ENCODE data around the gene P3H4.
"Not testable (repeated sequence)": the region's sequence is repeated elsewhere in the genome, so short reads cannot be mapped to it uniquely, and the experiment has no call there.

P3H4 gene

DNA sequence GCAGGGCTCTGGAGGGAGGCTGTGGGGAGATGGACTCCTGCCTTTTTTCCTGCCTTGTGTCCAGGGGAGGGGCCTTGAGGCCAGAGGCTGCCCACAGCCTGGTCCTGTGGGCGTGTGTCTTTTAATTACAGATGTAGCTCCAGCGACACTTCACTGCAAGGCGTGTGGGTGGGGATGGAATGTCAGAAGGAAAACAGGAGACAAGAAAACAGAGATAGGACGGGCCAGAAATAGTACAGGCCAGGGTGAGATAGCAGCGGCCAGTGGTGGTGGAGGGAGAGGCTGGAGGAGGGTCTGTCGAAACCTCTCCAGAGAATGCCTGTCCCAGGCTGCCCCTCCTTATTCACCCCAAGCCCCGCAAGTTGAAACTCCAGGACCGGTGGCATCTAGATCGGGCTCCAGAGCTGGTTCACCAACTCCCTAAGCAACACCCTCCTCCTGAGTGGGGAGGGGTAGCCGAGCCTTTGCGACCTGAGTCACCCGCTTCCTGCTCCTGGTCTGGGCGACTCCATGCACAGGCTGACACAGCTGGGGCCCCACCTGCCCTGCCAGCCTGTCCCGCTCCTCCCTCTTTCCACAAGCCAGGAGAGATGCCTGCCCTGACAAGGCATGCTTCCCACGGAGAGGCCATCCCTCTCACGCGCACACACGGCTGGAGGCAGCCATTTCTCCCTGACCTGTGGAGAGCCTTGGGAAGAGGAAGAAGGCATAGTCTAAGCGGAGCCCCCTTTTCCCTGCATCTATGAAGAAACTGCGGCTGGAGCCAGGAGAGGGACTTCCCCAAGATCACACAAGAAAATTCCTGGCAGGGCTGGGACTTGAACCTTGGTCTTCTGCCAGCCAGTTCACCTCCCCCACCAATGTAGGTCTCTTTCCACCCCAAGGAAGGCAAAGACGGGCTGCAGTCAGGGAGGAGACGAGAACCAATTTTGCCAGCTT, 18.6 kb downstream of the P3H4 start:
- DNase-seq: no peak

GRCh38 chr17:41787021-41787418, 24.7 kb downstream of the P3H4 start:
- DNase-seq: no peak

DNA sequence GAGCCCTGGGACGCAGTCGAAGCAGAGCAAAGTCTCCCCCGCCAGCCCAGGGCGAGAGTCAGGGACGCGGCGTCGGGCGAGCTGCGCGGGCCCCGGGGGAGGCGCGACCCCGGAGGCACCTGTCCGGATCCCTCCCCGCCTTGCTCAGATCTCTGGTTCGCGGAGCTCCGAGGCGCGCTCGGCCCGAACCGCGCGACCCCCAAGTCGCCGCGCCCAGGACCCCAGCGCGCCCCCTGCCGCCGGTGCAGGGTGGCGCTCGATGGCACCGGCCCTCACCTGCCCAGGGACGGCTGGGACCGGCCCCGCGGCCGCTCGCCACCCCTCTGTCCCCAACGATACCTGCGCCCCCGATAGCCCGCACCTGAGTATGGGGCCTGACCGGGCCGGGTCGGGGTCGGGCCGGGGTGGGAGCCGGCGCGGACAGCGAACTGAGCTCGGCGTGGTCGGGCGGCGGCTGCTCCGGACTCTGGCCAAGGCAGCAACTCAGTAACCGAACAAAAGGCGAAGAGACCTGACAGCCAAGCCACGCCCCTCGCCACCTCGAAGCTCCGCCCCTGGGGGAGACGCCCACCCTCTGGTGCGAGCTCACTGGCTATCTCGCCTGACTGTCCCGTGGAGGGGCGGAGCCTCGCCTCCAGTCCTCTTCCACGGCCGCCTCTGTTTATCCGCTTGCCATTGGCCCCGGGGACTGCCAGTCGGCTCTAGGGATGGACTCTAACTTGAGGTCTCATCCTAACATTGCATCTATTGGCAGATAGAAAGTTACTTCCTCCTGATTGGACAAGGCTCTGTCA, 25.3 kb downstream of the P3H4 start, which contains the start of gene JUP:
TSS of gene JUP (minus strand) at position 485 of the 794 bp plus-strand sequence. CDS start 14,857 bp downstream, outside the sequence.
- peak; percentile 99 for DNase-seq

DNA sequence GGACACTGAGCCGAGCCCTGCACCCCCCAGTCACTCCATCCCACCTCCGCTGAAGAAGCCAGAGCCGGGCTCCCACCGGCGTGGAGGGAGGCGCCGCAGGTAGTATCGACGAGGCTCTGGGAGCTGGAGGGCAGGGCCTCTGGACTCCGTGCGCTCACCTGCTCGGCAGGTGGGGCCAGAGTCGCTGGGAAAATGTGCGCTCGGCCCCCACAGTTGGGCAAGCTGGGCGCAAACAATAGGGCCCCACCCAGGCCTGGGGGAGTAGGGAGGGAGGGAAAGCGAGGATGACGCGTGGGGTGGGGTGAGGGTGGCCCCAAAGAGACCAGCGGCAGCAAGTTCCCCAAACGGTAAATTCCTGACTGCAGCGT, 25.9 kb downstream of the P3H4 start:
- DNase-seq: peak; percentile 37

- no peak for DNase-seq
Observed at GRCh38 chr17:41785091-41785858, 26.5 kb downstream of the P3H4 start.

GRCh38 chr17:41784207-41784744, 27.5 kb downstream of the P3H4 start:
- DNase-seq: no peak

GRCh38 chr17:41782142-41782541, 29.6 kb downstream of the P3H4 start:
- DNase-seq: no peak

GRCh38 chr17:41781404-41782110, 30.2 kb downstream of the P3H4 start:
- DNase-seq: no peak

GRCh38 chr17:41779954-41780353, 31.8 kb downstream of the P3H4 start:
- DNase-seq: no peak

DNA sequence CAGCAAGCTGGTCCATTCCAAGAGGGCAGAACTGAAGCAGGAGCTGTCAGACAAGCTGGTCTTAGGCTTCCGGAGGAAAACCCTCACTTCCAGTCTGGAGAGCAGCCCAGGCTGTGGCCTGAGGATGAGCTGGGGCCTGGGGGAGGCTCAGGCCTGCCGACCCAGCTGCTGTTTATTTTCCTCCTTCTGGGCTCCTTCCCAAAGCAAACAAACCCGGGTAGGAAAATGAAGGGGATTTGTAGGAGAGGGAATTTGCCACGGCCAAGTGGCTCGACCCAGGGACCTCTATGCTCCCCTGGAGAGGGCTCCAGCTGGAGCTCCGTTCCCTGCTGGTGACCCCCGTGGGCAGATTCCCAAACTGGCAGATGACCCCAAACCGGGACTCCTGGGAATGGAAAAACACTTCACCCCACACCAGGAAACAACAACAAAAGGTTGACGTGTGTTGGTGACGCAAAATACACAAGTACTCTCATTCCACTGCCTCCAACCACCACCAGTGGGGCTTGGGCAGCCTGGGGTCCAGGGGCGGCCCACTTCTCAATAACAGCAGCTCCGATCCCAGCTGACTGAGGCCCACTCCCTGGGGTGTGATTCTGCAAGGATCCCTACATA, 34.1 kb downstream of the P3H4 start:
- DNase-seq: peak; percentile 17

- DNase-seq: no peak
Observed at GRCh38 chr17:41777157-41777573, 34.6 kb downstream of the P3H4 start.

DNA sequence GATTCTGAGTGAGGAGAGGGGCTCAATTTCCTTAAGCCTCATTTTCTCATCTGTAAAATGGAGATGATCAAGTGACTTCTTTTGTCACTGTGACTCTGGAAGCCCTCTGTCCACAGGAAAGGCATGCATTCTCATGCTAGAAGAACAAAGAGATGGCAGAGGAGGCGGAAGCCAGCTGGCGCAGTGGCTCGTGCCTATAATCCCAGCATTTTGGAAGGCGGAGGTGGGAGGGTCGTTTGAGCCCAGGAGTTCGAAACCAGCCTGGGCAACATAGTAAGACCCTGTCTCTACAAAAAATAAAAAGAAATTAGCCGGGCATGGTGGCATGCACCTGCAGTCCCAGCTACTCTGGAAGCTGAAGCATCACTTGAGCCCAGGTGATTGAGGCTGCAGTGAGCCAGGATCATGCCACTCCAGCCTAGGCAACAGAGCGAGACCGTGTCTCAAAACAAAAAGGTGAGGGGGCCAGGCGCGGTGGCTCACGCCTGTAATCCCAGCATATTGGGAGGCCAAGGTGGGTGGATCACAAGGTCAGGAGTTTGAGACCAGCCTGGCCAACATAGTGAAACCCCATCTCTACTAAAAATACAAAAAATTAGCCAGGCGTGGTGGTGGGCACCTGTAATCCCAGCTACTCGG, 35.4 kb downstream of the P3H4 start:
- not testable (repeated sequence) for DNase-seq

- DNase-seq: no peak
Observed at GRCh38 chr17:41775394-41776226, 36.1 kb downstream of the P3H4 start.

DNA sequence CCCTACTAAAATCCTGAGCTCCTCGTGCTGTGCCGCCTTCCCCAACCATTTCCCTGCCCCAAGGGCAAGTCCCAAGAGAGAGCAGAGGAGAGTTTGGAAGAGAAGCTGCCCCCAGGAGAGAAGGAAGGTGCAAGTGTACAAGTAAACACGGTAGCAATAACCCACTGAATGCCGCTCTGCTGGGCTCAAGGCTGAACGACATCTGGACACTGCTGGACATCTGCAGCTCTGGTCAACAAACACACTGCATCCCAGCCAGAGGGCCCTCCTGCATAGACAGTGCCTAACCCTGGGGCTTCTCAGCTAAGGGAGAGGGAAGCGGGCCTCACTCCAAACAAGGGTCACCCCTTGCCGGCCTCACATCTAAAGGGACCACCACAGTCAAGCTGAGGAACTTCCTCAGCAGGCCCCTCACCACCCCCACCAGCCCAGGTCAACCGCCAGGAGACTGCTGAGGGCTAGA, 38.0 kb downstream of the P3H4 start:
- DNase-seq: no peak

DNA sequence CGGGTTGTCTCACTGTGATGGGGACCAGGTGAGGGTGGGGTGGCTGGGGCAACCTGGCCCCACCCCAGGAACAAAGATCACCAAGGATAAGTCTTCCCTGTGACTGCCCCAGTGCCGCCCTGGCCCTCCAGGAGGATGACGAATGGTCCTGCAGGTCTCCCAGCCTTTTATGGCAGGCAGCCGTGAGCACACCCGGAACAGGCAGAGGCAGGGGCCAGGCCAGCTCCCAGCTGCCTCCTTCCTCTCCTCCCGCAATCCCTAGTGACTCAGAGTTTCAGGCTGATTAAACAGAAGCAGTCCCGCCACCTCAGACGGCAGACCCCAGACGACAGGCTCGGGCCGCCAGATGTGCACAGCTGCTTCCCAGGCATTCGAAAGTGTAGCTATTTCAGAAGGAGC, 38.6 kb downstream of the P3H4 start:
- no peak for DNase-seq

GRCh38 chr17:41772586-41773189, 39.1 kb downstream of the P3H4 start:
- DNase-seq: no peak

DNA sequence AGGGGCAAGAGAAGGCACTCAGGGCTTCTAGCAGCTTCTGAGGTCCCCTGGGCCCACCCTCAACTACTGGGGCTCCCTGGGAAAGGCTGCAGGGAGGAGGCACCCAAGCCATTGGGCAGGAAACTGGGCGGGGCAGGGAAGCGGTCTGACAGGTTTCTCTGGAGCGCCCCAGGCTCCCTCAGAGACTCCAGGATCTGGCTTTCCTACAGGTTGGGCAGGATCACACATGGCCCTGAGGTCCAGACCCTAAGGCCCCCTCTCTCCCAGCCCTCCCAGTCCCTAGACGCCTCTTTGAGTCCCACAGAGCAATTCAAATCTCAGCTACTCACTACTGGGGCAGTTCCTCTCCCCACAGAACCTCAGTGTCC, 39.5 kb downstream of the P3H4 start:
- peak; percentile 36 for DNase-seq

DNA sequence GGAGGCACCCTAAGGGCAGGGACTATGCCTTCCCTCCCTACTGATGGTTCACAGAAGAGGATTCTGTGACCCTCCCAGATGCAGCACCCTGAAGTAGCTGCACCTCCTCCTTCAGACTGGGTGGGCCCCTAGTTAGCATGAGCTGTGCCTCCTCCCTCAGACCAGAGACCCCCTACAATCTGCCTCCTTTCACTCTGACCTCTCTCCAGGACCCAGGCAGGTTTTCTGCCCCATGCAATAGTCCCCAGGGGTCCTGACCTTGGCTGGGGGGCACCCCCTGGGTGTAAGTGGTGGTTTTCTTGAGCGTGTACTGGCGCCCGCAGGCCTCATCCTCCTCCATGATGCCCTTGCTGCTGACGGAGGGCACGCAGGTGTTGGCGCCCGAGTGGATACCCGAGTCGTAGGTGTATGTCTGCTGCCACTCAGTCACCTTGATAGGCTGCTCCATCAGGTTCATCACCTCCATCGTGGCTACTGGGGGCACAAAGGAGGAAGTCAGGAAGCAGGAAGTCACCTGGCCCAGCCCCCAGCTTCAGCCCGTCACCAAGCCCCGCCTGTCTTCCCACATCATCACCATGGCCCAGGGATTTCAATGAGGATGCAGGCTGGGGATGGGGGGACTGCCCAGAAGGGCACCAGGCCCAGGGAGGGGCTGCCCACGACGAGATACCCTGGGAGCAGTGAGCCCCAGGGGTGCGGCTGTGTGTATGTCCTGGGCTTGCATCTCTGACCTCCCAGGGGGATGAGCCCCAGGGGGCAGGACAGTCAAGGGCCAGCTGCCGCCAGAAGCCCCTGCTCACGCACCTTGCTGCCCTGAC, 40.2 kb downstream of the P3H4 start:
- DNase-seq: no peak

DNA sequence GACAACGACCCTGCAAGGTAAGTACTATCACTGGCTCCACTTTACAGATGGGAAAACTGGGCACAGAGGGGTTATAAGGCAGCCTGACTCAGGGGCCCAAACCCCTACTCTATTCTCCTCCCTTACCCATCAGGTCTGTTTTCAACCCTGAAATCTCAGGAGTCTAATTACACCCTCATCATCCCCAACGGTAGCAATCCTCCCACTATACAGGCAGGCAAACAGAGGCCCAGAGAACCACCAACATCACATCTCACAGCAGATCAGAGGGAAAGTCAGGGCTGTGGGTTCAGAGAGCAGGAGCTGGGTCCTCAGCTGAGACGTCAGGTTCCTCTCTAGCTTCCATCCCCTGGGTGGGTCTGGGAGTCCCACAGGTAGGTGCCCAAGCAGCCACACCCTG, 41.8 kb downstream of the P3H4 start:
- DNase-seq: no peak
